Embryonic facial prominence (tissue), 1 donor: ENCODE results near the gene MDM4.
"Not testable (repeated sequence)": the region's sequence is repeated elsewhere in the genome, so short reads cannot be mapped to it uniquely, and the experiment has no call there.

ENCODE experiments used
- DNase-seq: peaks from one replicate; pipeline ENCODE4 v3.0.0-alpha.2; 2016; ENCODE audit errors: extremely low spot score

MDM4 gene

DNA sequence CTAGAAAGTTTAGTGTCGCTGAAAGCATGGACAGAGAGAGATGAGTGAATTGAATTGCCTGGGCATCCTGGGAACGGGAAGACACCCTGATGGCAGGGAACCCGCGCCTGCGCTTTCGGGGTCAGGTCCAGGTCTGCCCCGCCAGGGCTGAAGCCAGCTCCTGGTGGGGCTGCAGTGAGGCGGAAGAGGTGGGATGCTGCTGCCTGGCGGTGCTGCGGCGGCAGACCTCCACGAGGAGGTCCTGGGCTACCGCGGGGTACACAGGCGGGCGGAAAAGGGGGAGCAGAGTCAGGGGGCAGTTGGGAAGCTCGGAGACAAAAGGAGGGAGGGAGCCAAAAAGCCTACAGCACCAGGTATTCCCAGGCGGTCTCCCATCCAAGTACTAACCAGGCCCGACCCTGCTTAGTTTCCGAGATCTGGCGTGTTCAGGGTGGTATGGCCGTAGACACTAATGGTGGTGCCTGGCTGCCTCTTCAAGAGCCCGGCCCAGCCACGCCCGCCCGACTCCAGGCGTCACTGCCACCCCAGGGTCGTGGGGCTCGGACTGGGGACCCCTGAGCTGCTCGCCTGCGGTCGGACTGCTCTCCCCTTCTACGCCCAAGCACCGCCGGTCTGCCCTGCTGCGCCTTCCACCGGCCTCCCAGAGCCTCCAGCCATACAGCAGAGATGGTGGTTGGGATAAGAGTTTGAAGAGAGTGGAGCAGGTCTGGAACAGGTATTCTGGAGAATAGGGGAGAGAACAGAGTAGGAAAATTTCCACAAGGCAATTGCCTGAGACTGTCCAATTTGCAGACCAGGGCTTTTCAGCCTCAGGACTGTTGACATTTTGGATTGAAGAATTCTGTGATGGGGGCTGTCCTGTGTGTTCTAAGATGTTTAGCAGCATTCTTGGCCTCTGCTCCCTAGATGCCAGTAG, 46.1 kb downstream of the MDM4 start:
- no peak for DNase-seq

DNA sequence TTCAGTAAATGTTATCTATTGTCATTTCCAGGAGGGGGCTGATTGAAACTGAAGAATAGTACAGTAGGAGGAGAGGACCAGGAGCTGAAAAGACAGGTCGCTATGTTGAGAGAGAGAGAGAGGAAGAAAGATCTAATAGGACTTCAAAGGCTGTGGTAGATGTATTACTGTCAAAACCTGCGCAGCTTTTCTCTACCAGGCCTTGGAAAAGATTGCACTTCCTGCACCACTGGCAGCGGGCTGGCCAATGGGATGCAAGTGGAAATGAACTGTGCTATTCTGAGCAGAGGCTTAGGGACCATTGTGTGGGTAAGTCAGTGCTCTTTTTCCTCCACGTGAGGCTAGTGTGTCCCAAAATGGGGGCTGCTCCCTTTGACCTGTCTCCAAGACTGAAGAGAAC, 47.1 kb downstream of the MDM4 start:
- no peak for DNase-seq

DNA sequence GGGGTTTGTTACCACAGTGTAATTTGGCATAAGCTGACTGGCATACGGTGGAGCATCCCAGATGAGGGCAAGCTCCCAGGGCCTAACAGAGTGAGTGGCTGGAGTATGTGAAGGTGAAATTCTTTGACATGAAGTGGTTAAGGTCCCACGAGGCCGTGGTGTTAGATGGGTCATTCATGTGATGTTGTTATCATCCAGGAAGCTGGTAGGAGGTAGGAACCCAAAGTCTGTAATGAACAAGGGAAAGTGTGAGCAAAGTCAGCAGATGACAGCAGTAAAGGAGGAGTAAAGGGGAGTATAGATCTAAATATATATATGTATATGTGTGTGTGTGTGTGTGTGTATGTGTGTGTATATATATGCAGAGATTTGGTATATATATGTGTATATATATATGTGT, 47.6 kb downstream of the MDM4 start:
- DNase-seq, result no peak

DNA sequence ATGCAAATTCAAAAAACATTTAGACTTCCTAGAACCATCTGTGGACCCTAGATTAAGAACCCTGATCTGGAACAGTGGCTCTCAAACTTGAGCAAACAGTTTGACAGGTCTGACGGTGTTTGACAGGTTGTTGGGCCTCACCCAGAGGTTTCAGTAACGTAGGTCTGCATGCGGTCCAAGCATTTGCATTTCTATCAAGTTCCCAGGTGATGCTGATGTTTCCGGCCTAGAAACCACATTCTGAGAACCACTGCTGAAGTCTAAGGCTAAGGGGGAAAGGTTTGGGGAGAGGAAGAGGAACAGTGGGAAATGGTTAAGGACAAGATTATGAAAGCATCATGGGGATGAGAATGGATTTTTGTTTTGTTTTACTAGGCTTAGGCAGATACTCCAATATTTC, 48.6 kb downstream of the MDM4 start:
- no peak for DNase-seq

DNA sequence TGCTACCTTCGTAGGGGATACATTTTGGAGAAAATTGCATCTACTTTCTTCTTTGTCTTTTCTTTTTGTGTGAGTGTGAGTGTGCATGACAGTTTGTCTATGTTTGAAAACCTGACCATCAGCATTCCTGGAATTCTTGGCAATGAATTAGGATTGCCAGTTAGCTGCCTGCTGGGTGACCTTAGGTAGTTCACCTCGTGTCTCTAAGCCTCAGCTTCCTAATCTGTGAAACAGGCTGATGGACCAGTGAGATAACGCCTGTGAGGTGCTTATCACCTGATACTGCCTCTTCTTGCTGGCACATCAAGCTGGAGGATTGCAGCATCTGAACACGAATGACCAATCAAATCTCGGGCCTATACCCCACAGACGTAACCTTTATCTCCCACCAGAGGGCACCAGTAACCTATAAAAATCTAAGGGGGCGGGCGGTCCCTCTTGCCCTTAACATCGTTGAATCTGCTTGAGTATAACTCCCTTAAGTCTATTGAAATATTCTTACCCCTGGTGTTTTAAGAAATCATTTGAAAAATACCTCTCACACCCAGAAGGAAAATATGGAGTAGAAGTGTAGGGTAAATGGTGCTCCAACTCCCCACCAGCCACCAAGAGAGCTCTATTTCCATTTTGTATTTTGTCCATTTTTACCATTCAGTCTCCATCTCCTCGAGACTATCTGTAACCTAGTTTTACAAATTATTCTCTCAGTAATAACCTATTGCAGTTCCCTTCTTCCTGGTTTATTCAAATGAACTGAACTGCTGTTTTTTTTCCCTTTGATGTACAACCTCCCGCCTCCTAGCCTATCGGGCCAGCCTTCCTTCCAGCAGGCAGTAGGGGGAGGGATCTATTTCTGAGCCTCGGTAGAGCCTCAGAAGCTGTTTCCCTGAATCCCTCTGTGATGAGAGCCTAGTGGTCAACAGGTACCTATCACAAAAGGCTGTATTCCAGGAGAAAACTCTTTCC, 49.7 kb downstream of the MDM4 start:
- peak; percentile 46 for DNase-seq

DNA sequence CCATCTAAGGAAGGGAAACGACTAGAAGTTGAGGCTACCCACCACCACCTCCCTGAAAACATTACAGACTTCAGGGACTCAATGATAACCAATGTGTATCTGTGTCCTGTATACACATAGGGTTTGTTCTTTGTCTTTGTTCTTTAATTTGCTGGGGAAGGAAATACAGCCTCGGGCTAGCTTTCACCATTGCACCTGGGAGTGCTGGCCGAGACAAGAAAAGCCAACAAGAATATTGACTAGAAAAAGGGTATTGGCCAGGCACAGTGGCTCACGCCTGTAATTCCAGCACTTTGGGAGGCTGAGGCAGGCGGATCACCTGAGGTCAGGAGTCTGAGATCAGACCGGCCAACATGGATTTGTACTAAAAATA, 50.4 kb downstream of the MDM4 start:
- DNase-seq, result no peak

DNA sequence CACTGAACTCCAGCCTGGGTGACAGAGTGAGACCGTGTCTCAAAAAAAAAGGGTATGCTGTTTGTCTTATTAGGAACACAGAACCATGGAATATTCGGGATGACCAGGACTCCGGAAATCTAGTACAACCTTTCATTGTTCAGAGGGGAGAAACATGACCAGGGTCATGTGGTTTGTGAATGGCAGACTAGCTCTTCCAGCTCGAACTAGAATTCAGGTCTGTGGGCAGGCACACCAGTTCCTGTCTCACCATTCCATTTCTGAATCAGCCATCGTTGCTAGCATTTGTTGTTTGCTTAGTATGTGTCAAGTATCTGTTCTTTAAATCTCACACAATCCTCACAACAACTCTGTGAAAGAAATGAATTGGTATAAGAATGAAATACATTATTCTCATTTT, 50.9 kb downstream of the MDM4 start:
- no peak for DNase-seq

DNA sequence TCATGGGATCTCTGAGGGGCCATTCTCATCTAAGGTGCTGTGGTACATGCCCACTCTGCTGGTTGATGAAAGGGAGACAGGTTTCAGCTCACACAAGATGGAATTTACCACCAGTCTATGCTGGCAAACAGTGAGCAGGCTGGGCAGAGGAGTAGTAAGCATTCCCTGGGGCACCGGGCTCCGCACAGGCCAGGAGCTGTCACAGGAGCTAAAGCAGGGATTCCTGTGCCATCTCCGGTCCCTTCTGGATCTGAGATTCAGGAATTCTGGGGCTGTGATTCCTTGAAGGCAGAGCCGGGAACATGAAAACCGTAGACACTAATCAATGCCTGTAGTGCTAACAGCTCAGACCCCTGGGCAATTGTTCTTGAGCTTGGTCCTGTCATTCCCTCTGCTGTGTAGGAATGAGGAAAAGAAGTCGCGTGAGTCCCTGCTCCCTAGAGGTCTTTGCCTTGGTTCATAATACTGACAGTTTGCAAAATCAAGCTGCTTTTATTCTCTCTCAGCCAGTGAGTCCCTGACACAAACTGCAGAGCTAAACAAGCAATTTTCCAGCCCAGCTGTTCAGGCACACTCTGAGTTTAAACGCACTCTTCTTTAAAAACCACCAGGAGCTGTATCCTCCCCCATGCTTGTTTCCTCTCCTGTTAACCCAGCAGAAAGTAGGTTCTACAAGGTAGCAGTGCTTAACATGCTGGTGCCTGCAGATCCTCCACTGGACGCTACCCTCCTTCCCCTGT, 52.5 kb downstream of the MDM4 start:
- no peak for DNase-seq

DNA sequence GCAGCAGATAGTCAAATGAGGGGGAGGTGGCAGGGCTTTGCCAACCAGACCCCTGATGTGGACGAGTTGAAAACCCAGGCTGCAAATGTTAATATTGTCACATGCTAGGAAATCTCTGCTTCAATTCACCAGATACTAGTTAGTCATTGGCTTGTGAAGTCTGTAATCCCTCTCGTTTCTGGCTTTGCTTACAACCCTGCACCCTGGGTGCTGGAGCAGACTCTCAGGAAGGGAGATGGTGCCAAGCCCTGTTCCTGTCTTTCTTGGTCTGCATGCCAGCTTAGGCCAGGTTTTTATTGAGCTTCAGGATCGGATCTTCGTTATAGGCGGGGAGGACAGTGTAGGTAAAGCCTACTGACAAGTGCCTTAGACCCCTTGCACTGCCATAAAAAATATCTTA, 53.3 kb downstream of the MDM4 start:
- no peak for DNase-seq

DNA sequence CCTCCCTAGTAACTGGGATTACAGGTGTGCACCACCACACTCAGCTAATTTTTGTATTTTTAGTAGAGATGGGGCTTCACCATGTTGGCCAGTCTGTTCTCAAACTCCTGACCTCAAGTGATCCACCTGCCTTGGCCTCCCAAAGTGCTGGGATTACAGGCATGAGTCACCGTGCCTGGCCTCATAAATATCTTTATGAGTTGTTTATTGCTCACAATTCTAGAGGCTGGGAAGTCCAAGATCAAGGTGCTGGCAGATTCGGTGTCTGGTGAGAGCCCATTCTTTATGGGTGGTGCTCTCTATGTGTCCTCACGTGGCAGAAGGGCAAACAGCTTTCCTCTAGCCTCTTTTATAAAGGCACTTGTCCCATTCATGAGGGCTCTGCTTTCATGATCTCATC, 53.8 kb downstream of the MDM4 start:
- not testable (repeated sequence) for DNase-seq

DNA sequence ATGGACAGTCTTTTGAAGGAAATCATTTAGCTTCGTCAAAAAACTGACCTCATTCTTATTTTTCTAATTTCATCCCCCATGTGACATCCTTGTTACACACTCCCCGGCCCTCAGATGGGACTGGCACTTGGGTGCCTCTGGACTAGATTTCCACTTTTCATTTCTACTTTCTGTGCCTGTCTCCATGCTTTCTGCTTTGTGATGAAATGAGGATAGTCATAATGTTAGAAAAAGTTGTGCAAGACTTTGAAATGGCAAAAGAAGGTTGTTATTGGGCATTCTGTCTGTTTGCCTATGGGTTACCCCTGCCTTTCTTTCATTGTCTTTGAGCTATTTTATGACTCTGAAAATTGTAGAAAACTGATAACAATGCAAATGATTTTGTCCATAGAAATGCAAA, 54.9 kb downstream of the MDM4 start:
- no peak for DNase-seq

DNA sequence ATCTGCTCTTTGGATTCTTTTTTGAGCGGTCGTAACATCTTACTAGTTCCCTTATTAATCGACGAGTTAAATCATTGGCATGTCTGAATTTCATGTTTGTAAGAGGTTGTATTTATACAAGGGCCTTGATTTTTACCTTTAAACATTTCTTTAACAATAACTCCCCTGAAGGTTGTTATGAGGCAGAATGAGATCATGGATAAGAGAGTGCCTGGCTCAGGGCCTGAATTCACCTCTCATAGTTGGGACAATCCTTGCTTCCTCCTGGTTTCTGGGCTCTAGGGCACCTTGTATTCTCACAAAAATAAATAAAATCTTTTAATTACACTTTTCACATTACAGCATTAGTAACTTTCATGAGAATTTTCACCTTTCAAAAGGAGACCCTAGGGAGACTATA, 55.4 kb downstream of the MDM4 start:
- no peak for DNase-seq

DNA sequence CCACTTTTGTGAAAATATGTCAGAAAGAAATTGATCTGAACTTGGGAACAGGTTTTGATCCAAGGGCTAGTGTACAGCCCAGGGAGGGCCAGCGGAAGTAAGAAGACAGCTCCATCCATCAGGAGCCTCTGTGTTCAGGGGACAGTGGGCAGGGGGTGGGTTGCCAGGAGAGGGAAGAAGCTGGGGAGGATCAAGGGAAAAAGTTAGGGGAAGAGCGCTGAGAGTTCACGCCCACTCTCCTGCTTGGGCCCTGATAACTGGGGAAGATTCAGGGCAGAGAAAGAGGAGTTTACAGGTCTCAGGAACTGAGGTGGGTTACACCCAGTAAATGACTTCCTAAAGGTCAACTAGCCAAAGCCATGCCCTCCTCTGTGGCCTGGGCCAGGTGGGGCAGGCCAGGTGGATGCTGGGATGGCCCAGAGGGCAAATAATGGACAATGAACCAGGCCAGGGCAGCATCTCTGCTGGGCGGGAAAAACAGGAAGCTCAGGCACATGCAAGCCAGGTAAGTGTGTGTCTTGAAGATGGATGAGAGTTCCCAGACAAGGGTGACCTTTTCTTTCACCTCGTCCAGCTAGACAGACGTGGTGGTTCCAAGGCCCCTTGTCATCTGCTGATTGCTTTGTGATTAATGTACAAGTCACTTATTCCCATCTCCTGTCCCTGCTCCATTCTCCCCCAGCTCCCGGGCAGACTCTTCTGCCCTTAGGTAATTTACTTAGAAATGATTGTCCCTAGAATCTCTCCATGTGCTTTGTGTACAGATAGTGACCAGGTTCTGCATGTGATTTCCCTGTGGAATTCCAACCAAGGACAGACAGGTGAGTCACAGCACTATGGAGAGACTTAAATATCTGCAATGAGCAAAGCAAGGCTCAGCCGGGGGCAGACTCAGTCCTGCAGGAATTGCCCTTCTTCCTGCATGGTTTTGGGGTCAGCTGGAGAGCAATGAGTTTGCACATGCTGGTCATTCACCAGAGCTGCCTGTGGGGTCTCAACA, 57.0 kb downstream of the MDM4 start:
- no peak for DNase-seq

DNA sequence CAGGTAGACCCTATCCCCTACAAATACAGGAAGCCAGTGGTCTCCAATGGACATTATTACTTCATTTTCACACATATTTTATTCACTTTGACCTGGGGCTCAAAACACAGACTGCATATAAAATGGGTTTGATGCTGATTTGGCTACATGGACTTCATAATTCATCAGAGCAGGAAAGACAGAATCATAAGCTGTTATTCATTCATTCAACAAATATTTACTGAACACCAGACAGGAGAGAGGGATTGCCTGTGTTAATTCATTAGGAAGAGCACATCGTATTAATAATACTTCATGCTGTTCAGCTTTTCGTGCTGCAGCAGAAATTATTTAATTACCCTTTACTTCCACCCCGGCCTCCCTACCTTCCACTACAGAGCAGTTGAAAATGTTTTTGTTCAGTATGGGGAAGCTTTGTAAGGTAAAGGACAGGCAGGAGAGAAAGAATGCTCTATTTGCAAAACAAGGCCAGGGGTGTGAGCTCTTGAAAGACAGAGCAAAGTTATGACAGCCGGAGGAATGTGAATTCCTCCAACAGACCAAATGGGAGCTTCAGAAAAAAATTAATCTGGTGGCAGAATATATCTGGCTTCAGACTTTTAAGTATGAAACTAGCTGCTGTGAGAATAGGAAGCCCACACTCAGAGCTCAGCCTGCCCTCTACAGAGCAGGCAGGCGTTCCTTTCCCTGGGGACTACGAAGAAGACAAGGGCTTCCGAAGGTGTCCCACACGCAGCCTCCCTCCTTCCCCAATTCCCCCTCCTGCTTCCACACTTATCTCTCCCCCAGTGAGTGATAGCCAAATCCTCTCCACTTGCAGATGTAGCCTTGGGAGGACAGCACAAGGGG, 58.0 kb downstream of the MDM4 start:
- DNase-seq, result no peak

DNA sequence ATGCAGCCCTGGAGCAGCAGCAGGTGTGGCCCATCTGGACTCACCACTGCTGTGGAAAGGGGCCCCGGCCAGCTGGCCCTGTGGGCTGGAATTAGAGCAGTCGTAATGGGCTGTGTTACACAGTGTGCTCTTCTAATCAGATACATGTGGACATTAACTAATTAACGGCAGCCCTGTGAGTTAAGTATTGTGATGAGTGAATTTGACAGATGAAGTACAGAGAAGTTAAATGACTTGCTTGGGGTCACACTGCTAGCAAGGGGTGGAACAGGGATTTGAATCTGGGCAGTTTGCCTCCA, 58.6 kb downstream of the MDM4 start:
- no peak for DNase-seq

DNA sequence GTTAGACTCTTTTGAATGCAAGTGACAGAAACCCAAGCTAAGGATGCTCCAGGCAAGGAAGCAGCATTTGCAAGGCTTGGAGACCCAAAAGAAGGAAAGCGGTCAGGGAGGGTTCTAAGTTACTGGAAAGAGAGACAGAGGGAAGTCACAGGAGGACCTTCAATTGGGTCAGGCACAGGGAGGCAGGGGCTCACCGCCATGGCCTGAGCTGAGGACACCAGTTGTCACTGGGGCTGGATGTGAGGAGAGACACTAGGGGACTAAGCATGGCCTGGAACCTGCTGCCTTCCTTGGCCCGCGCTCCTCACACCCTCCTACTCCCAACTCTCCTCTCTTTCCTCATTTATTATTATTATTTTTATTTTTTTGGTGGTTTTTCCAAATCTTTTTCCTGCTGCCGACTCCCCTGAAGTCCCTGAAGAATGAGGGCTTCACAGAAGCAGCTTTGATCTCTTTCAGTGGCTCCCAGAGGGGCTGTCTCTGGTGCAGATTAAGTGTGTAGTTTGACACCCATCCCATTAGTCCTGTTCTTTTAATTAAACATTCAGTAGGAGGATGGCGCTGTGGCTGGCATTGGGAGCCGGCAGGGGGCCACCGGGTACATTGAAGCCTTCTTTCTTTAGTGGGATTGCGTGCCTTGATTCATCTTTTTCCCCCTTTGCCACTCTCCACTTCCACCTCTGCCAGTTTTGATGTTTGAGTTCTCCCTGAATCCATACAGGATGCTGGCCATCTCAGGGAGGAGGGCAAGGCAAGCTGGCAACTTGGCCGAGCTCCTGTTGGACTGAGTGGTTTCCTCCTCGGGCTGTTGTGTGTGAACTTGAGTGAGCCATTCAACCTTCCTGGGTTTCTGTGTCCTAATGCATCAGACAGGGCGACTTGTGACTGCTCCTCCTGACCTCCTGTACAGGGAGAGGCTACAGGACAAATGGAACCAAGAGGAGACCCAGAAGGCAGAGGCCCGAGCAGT, 59.3 kb downstream of the MDM4 start:
- DNase-seq, result no peak

DNA sequence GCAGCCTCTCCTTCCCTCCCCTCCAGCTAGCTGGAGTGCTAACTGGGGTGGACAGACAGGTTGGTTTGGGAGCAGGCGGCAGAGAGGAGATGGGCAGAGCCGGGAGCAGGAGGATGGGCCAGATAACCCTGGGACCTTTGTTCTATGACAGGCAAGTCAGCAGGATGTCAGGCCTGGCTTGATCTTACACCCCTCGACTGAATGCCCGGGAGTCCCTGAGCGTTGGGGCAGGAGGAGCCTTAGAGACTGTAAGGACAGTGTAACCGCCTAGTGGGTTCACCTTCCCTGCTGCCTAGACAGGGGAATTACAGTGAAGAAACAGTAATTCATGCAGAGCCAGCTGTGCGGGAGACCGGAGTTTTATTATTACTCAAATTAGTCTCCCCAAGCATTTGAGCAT, 60.2 kb downstream of the MDM4 start:
- DNase-seq, result no peak

DNA sequence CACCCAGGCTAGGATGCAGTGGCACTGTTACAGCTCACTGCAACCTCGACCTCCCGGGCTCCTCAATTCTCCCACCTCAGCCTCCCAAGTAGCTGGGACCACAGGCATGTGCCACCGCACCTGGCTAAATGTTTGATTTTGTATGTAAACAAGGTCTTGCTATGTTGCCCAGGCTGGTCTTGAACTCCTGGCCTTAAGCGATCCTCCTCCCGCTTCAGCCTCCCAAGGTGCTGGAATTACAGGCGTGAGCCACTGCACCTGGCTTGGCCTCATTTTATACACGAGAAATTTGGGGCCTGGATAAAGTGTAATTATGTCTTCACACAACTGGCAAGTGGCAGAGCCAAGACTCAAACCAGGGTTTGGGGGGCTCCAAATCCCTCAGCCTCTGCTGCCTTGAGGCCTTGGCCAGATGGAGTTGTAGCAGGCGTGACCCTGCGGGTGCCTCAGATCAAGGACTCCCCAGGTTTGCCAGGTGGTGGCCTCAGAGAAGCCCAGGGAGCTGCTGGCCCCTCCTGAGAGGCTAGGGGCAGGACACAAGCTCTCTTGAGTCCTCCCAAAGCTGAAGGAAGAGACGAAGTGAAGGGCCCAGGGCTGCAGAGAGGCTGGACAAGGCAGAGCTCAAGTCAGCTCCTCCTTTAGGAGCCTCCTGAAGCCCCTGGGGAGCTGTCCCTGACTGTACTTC, 61.7 kb downstream of the MDM4 start:
- no peak for DNase-seq
